ENCODE results near the gene PNO1. TPM values are rescaled to one million over a fixed set of nuclear protein-coding genes. Genes with fewer than 3 reads are reported as not detected.
A peak's percentile ranks its signal among the peaks of the same experiment; 100 is the strongest.

Gene PNO1
- total RNA-seq, 3 donors from 2014 or later (not counting 1 experiment from before 2014, with no cell fraction given): 19.4 to 25.1 (median 25.0) TPM

GRCh38 chr2:68182902-68183301 is 25.2 kb downstream of the PNO1 start:
- no peaks in the 10 kb centered on the region for H3K27me3 Mint-ChIP-seq (ENCODE audit: low read depth in 2 of 2)
- no peak for DNase-seq
- no peak overlapping the region for H3K27ac ChIP-seq (ENCODE audit: low read length)
- H3K4me3 ChIP-seq (ENCODE audit: low read length): no peak overlapping the region
- WGBS (ENCODE audit: insufficient coverage): 95% methylated on average over 1 of the region's 1 CpG
- H3K9me3 Mint-ChIP-seq: no peaks in the 10 kb centered on the region
- peaks cover 44% of the 10 kb centered on the region for H3K36me3 ChIP-seq (ENCODE audit: control insufficient read depth, insufficient read depth, low read length)
- H3K9me3 ChIP-seq (ENCODE audit: control insufficient read depth, insufficient read depth, low read length): no peaks in the 10 kb centered on the region
- H3K4me1 ChIP-seq (ENCODE audit: control insufficient read depth, insufficient read depth, low read length): no peaks in the 10 kb centered on the region
- no peaks in the 10 kb centered on the region for H3K36me3 Mint-ChIP-seq
- TF ChIP-seq CTCF (IDR thresholded peaks at IDR 0.05): no peak
- no peaks in the 10 kb centered on the region for H3K27me3 ChIP-seq (ENCODE audit: control insufficient read depth, insufficient read depth, low read length)
- intact Hi-C loops (cut with micrococcal nuclease): no loop called here
- no peak for ATAC-seq
- H3K4me3 Mint-ChIP-seq: no peak overlapping the region
- peaks cover 37 to 48% of the 10 kb centered on the region in 2 donors for H3K4me1 Mint-ChIP-seq
- H3K27ac Mint-ChIP-seq: peak overlapping the region; percentile 39 to 59

- Histone ChIP-seq H3K36me3 (ENCODE audit: control insufficient read depth, insufficient read depth, low read length) (peaks cover 28% of the 10 kb centered on the region), H3K27me3 (ENCODE audit: control insufficient read depth, insufficient read depth, low read length) (no peaks in the 10 kb centered on the region), H3K9me3 (ENCODE audit: control insufficient read depth, insufficient read depth, low read length) (no peaks in the 10 kb centered on the region), H3K4me1 (ENCODE audit: control insufficient read depth, insufficient read depth, low read length) (no peaks in the 10 kb centered on the region), H3K27ac (ENCODE audit: low read length) (no peak overlapping the region), H3K4me3 (ENCODE audit: low read length) (no peak overlapping the region)
- intact Hi-C loops (cut with micrococcal nuclease): no loop called here
- H3K36me3 Mint-ChIP-seq: no peaks in the 10 kb centered on the region
- peak; percentile 56 to 64 (median 63) for ATAC-seq
- WGBS (ENCODE audit: insufficient coverage): no CpG with 5 or more reads among the region's 5 CpGs
- peak; percentile 82 for TF ChIP-seq CTCF (IDR thresholded peaks at IDR 0.05)
- no peak overlapping the region for H3K4me3 Mint-ChIP-seq
- DNase-seq: peak; percentile 46 to 83
- H3K27ac Mint-ChIP-seq: peak overlapping the region; percentile 62 to 69
- no peaks in the 10 kb centered on the region for H3K27me3 Mint-ChIP-seq (ENCODE audit: low read depth in 2 of 2)
- no peaks in the 10 kb centered on the region for H3K9me3 Mint-ChIP-seq
- H3K4me1 Mint-ChIP-seq: peaks cover 47 to 48% of the 10 kb centered on the region in 2 donors
These were observed 28.0 kb downstream of the PNO1 start for GRCh38 chr2:68185541-68186164.

GRCh38 chr2:68187329-68187728 is 29.6 kb downstream of the PNO1 start:
- no peak for TF ChIP-seq CTCF (IDR thresholded peaks at IDR 0.05)
- H3K9me3 ChIP-seq (ENCODE audit: control insufficient read depth, insufficient read depth, low read length): no peaks in the 10 kb centered on the region
- no CpG with 5 or more reads among the region's 1 CpG for WGBS (ENCODE audit: insufficient coverage)
- no peak overlapping the region for H3K27ac ChIP-seq (ENCODE audit: low read length)
- Mint-ChIP-seq H3K36me3 (no peaks in the 10 kb centered on the region), H3K4me1 (peaks cover 49 to 60% of the 10 kb centered on the region in 2 donors), H3K9me3 (no peaks in the 10 kb centered on the region), H3K4me3 (no peak overlapping the region), H3K27ac (peak overlapping the region; percentile 68 to 75), H3K27me3 (ENCODE audit: low read depth in 2 of 2) (no peaks in the 10 kb centered on the region)
- H3K36me3 ChIP-seq (ENCODE audit: control insufficient read depth, insufficient read depth, low read length): peaks cover 24% of the 10 kb centered on the region
- H3K4me3 ChIP-seq (ENCODE audit: low read length): no peak overlapping the region
- DNase-seq (no peak), ATAC-seq (no peak)
- H3K27me3 ChIP-seq (ENCODE audit: control insufficient read depth, insufficient read depth, low read length): no peaks in the 10 kb centered on the region
- intact Hi-C loops (cut with micrococcal nuclease): no loop called here
- H3K4me1 ChIP-seq (ENCODE audit: control insufficient read depth, insufficient read depth, low read length): no peaks in the 10 kb centered on the region

- peak in 1 of 3 donors; percentile 26 for ATAC-seq
- Mint-ChIP-seq H3K27ac (peak overlapping the region; percentile 75 to 77), H3K9me3 (no peaks in the 10 kb centered on the region), H3K27me3 (ENCODE audit: low read depth in 2 of 2) (no peaks in the 10 kb centered on the region), H3K4me1 (peaks cover 56 to 71% of the 10 kb centered on the region in 2 donors), H3K4me3 (peak overlapping the region; percentile 60), H3K36me3 (no peaks in the 10 kb centered on the region)
- H3K27me3 ChIP-seq (ENCODE audit: control insufficient read depth, insufficient read depth, low read length): no peaks in the 10 kb centered on the region
- H3K36me3 ChIP-seq (ENCODE audit: control insufficient read depth, insufficient read depth, low read length): peaks cover 22% of the 10 kb centered on the region
- H3K4me3 ChIP-seq (ENCODE audit: low read length): no peak overlapping the region
- peak in 1 of 2 donors; percentile 41 for DNase-seq
- WGBS (ENCODE audit: insufficient coverage): 46% methylated on average over 5 of the region's 5 CpGs
- intact Hi-C loops (cut with micrococcal nuclease): no loop called here
- no peaks in the 10 kb centered on the region for H3K9me3 ChIP-seq (ENCODE audit: control insufficient read depth, insufficient read depth, low read length)
- H3K27ac ChIP-seq (ENCODE audit: low read length): no peak overlapping the region
- H3K4me1 ChIP-seq (ENCODE audit: control insufficient read depth, insufficient read depth, low read length): no peaks in the 10 kb centered on the region
- no peak for TF ChIP-seq CTCF (IDR thresholded peaks at IDR 0.05)
These were observed 31.1 kb downstream of the PNO1 start for GRCh38 chr2:68188831-68189230.

Measured in natural killer cell (primary cell).